Measurements from ENCODE around the gene CBX3.
"Not testable (repeated sequence)": the region's sequence is repeated elsewhere in the genome, so short reads cannot be mapped to it uniquely, and the experiment has no call there.

The CBX3 gene

DNA sequence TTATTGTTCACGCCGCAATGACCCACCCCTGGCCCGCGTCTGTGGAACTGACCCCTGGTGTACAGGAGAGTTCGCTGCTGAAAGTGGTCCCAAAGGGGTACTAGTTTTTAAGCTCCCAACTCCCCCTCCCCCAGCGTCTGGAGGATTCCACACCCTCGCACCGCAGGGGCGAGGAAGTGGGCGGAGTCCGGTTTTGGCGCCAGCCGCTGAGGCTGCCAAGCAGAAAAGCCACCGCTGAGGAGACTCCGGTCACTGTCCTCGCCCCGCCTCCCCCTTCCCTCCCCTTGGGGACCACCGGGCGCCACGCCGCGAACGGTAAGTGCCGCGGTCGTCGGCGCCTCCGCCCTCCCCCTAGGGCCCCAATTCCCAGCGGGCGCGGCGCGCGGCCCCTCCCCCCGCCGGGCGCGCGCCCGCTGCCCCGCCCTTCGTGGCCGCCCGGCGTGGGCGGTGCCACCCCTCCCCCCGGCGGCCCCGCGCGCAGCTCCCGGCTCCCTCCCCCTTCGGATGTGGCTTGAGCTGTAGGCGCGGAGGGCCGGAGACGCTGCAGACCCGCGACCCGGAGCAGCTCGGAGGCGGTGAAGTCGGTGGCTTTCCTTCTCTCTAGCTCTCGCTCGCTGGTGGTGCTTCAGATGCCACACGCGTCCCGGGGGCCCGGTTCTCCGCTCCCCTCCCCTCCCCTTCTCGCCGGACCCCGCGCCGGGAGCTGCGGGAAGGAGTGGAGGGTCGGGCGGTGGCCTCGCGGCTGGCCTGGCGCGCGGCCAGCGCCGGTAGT is at the start of gene CBX3:
Gene CBX3, plus strand, starts transcription at position 499 of the 772 bp plus-strand sequence. CDS start 1,254 bp downstream, outside the sequence.
- DNase-seq, result peak; percentile 86 to 96 (median 89)

DNA sequence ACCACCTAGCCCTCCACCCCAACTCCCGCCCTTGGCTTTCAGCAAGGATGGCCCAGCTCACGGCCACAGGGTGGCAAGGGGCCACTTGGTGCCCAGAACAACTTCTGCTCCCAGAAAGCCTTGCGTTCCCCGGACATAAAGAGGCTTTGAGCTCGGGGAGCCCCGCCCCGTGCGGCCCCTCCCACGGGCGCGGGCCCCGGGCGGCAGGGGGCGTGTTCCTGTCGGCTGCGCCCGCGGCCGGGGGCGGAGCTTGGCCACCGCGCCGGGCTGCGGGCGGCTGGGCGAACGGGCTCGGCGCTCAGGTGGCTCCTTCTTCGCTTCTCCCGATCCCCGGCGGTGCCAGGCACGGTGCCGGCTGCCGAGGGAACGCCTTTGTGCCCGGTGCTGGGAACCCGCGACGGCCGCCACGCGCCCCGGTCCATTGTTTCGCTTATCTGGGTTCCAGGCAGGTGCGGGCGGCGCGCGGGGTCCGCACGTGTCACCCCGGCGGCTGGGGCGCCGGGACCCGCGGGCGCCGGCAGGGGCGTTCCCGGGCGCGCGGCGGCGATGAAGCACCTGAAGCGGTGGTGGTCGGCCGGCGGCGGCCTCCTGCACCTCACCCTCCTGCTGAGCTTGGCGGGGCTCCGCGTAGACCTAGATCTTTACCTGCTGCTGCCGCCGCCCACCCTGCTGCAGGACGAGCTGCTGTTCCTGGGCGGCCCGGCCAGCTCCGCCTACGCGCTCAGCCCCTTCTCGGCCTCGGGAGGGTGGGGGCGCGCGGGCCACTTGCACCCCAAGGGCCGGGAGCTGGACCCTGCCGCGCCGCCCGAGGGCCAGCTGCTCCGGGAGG is 49.4 kb upstream of the CBX3 start, which contains the start of gene NFE2L3:
Gene NFE2L3, plus strand, starts transcription at position 246 of the 829 bp plus-strand sequence. Its CDS starts 301 bp downstream, at position 547.
- DNase-seq, result peak; percentile 92 to 98 (median 94)

DNA sequence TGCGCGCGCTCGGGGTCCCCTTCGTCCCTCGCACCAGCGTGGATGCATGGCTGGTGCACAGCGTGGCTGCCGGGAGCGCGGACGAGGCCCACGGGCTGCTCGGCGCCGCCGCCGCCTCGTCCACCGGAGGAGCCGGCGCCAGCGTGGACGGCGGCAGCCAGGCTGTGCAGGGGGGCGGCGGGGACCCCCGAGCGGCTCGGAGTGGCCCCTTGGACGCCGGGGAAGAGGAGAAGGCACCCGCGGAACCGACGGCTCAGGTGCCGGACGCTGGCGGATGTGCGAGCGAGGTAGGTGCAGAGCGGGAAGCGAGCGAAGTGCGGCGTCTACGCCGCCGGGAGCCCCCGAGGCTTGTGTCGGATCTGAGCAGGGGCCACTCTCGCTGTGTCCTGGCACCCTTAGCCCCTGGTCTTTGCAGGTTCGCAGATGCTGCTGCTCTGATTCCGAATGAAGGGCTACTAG is 48.7 kb upstream of the CBX3 start:
- peak in 2 of 3 donors; percentile 10 to 43 for DNase-seq

DNA sequence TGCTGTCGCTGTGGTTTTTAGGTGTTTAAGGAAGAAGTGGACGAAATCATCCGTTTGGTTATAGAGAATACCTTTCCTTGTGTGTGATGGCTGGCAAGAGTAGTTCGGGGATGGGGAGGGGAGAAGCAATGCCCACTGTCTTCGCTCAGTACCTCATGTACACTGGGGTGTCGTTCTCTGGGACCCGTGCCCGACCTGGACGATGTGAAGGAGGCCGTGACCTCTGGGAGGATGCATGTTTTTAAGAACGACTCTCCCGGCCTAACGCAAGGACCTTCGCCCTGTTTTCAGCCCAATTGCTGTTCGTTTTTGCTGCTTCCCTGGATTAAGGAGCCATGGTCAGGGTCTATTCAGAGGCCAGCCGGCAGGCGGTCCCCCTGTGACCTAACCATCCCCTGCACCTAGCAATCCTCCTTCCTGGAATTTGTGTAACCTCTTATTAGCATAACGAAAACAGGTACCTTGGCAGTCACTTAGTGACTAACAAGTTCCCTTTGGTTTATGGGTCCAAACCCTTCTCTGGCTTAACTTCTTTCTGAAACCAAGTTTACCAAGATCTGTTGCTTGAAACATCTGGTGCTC is 48.2 kb upstream of the CBX3 start:
- DNase-seq, result peak in 2 of 3 donors; percentile 11 to 25

DNA sequence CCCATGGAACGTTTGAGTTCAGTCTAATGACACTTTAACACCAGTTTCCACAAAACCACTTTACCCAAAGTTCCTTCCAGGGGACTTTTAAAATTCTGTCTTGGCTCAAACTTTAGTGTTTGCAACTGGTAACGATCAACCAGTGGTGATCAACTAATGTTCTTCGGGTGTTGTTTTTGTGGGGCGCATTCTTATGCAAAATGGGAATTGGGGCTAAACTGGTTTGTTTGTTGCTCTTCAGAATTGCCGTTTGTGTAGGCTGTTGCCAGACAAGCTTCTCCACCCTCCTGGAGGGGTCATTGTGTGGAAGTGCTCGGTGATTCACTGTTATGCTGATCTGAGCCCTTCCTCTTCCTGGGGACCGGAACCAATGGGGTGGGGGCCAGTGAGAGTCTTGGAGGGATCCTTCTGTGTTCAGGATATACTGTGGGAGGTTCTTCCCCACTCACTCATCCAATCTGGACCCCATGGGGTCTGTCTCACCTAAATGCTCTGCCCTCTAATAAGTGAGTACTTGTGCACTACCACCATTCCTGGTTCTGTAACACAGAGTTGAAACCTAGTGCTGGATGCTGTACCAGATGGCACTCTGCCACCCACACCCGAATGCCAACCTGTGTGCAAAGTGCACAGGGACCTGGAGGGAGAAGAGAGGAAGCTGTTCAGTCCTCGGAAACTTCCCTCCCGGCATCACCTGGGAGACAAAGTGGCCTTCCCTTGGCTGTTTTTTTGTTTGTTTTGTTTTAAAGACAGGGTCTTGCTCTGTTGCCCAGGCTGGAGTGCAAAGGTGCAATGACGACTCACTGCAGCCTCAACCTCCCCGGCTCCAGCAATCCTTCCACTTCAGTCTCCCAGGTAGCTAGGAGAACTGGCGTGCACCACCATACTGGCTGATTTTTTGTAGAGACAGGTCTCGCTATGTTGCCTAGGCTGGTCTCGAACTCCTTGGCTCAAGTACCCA is 47.4 kb upstream of the CBX3 start:
- DNase-seq, result peak; percentile 82 to 88 (median 84)

DNA sequence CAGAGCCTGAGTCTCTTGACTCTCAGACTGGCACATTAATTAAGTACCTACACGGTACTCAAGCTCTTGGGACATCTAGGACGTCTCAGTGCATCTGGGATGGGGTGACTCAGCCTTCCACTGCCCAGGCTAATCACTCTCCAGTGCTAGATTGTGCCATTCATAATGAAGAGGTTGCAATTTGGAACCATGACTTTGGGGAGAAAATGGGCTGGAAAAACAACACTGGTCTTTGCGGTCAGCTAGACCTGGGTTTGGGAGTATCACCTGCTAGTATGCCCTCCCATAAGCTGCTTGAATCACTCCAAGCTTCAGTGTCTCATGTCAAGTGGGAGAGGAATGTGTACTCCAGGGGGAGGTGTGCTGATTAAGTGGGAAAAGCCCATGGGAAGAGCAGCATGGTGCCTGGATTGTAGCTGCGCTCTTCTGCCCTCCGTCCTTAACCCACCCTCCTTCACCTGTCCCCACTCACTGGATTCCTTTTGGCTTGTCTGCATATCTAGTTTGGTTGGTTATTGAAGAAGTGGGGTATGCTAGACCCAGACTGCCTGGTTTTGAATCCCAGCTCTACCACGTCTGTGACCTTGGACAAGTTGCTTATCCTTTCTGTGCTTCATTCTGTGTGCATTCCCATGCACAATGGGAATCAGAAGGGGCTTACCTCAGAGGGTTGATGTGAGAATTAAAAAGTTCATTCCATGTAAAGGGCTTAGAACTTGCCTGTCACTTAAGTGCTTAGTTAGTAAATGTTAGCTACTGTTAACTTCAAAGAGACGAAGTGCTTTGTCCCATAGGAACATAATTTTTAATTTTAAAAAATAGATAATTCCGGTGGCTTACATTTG is 45.8 kb upstream of the CBX3 start:
- peak; percentile 72 to 78 (median 76) for DNase-seq

DNA sequence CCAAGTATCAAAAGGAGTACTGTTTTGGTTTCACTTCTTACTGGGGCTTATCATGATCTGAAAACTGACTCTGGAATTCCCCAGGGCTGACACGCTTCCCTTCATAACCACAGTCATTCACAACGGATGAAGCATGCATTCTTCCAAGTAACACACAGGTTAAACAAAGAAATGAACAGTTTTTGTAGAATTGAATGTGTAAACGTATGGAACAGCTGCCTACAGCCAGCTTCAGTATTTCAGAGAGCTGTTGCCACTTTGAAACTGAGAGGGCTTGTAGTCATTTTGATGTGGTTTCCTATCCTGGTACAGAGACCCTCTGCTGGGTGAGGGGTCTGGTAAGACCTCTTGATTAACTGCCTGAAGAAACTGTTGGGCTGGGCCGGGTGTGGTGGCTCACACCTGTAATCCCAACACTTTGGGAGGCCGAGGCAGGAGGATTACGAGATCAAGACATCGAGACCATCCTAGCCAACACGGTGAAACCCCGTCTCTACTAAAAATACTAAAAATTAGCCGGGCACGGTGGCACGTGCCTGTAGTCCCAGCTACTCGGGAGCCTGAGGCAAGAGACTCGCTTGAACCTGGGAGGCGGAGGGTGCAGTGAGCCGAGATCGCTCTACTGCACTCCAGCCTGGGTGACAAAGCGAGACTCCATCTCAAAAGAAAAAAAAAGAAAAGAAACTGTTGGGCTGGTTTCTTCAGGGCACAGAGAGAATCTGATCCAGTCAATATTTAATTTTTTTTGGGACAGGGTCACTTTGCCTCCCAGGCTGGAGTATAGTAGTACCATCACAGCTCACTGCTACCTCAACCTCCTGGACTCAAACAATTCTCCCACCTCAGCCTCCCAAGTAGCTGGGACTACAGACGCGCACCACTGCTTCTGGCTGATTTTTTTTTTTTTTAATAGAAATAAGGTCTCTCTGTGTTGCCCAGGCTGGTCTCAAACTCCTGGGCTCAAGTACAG is 44.8 kb upstream of the CBX3 start:
- DNase-seq, result peak; percentile 88 to 96 (median 95)

DNA sequence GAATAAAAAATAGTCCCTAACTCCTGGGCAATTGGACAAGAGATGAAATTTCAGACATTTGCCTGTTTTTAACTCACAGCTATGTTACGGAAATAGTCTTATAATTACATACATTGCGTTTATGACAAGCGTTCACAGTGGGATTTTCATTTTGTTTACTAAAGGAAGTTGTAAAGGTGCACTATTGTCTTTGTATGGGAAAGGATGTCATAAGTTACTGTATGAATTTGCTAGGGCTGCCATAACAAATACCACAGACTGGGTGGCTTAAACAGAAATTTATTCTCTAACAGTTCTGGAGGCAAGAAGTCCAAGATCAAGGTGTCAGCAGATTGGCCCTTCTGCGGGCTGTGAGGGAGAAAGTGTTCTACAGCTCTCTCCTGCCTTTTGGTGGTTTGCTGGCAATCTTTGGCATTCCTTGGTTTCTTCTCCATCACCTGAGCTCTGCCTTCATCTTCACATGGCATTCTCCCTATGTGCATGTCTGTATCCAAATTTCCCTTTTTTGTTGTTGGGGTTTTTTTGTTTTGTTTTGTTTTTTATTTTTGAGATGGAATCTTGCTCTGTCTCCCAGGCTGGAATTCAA is 43.9 kb upstream of the CBX3 start:
- DNase-seq, result no peak

DNA sequence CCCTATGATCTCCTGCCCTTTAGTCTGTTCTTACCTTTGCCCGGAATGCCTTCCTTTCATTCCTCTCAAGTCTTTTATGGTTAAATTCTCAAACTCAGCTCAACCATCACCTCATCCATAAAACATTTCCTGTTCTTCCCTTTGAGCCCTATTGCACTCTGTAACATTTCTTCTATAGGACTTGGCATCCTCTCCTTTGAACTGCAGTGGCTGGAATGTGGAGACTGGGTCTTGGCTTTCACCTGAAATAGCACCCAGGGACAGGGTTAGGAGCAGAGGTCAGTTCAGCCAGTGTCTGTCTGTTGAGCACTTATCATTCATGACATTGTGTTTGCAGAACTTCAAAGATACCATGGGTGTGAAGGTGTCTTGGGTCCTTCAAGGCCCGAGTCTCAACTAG is 42.3 kb upstream of the CBX3 start:
- DNase-seq, result no peak

DNA sequence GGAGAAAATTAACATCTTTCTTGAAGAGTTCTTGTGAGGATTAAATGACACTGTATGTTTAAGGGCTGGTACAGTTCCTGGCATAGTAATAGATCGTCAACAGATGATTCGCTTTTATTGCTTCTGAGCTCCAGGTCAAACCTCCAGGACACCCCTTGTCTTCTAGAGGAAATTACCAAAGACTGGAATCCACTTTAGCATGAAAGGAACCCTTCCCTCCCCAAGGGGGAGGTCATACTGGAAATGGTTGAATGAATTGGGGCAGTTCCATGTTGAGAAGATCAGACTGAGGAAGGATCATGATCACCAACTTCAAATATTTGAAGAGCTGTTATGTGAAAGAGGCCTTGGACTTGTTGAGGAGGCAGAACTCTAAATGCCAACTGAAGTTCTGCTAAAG is 40.6 kb upstream of the CBX3 start:
- peak; percentile 31 to 73 (median 45) for DNase-seq

DNA sequence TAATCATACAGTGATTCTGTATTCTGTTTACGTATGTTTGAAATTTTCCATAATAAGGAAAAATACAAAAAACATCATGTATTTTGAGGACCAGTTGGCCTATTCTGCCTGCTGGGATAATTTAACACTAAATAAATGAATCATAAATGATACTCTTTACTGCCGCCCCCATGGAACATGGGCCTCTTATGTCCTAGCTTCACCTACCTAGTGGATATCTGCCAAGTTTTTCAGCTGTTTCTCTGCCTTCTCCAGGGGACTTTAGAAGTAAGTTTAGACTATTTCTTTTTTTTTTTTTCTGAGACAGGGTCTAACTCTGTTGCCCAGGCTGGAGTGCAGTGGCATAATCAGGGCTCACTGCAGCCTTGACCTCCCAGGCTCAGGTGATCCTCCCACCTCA is 39.1 kb upstream of the CBX3 start:
- DNase-seq, result no peak

DNA sequence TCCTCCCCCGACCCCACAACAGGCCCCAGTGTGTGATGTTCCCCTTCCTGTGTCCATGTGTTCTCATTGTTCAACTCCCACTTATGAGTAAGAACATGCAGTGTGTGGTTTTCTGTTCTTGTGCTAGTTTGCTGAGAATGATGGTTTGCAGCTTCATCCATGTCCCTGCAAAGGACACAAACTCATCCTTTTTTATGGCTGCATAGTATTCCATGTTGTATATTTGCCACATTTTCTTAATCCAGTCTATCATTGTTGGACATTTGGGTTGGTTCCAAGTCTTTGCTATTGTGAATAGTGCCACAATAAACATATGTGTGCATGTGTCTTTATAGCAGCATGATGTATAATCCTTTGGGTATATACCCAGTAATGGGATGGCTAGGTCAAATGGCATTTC is 37.7 kb upstream of the CBX3 start:
- DNase-seq, result not testable (repeated sequence)

DNA sequence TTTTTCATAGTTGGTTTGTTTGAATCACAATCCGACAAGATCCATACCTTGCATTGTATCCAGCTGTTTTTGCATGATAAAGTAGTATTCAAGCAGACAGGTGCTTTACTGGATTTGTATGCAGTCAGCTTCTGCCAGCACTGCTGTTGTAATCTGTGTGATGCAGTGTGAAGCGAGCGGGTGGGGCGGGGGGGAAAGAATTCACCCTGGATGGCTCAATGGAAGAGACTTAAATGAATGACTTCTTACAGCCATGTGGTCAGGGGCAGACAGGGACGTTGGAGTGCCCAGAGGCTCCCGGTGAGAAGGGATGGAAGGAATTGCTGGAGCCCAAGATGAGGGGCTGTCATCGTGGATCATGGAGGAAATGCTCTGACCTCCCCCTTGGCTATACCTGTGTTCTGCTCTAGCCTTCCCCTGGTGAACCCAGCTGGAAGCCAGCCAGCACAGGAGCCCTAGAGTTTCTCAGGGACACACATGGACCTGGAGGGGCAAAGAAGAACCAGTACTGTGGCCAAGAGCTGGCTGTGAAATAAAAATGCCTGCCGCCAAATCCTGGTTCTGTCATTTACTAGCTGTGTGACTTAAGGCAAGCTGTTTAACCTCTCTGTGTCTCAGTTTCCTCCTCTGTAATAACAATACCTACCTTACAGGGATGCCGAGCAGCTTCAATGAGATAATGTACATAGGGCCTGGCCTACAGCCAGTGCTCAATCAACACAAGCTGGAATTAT is 35.4 kb upstream of the CBX3 start:
- no peak for DNase-seq

DNA sequence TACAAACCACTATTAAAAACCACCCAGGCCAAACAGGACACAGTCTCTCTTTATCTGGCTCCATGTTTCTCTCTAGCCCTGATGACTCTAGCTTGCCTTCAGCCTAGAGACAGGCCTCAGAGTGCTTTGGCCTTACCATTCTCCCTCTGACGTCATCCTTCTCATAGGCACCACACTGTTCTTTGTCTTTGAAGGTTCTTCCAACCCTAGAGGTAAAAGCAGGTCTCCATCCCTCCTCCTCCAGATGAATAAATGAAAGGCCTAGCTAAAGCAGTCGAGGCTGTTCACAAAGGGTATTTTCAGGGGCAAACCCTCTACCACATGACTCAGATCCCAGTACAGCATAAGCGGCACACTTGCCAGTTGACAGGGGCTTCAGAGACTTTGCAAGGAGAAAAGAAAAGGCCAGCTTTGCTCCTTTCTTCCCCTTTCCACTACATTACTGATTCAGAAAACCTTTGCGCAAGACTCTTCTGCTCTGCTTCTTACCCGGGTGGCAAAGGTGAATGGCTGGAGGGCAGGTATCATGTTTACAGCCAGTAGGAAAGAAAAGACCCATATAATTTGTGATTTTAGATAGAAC is 34.8 kb upstream of the CBX3 start:
- DNase-seq, result peak; percentile 40 to 66 (median 55)

DNA sequence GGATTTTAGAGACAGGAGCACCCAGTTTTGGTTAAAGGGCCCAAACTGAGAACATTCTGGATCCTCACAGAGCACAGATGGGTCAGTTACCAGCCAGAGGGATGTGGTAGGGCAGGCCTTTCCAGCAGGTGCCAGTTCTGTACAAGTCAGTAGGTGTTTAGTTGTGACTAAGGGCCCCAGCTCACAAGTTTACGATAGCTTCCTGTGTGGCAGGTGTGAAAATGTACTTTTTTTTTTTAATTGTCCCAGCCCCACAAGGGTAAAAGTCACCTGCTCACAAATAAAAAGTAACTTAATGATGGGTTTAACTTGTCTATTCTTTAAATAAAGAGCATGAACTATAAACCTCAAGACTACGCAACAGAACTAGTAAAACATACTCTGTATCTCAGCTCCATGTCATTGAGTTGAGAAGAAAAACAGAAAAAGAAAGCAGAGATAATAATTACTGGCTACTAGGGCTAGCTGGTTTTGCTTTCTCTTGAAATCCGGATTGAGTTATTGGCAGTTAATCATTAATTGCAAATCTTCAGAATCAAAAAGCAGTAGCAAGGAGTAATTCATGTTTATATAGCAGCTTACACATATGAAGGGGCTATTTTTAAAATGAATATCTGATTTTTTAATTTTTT is 34.1 kb upstream of the CBX3 start:
- DNase-seq, result no peak

DNA sequence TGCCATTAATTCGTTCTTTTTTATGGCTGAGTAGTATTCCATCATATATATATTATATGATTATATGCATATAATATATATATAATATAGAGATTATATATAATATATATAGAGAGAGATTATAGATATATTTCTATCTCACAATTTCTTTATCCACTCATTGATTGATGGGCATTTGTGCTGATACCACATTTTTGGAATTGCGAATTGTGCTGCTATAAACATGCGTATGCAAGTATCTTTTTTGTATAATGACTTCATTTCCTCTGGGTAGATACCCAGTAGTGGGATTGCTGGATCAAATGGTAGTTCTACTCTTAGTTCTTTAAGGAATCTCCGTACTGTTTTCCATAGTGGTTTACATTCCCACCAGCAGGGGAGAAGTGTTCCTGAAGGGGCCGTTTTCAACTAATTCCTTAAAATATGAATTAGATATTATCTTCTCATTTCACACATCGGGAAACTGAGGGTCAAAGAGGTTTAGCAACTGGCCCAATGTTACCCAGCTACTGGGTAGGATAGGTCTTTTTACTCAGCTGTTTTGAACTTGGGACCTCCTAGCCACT is 33.0 kb upstream of the CBX3 start:
- DNase-seq, result no peak

DNA sequence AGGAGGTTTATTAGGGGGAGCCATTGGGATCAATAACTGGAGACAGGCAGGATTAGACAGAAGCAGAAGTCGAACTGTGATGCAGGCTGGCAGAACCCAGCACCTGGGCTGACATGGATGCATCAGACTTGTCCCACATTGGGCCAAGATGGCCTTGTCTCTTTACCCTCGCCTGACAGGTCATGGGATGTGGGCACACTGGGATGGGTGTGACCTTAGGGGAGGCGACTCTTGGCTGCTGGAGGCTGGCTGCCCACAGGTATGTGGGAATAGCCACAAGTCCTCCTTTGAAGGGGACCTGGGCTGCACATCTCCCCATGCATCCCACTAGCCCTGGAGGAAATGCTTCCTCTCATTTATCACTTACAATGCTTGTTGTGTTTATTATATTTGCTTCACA is 32.3 kb upstream of the CBX3 start:
- DNase-seq, result no peak

DNA sequence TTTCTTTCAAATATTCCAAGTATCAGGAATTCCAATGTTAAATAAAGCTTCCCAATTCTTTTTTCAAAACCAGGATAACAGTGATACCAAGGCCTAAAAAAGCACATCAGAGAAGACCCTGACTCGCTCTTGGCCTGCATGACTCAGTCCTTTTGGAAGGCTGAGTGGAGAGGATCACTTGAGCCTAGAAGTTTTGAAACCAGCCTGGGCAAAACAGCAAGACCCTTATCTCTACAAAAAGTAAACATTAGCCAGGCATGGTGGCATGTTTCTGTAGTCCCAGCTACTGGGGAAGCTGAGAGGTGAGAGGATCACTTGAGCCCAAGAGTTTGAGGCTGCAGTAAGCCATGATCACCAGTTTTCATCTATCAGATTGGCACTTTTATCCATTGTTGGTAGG is 30.9 kb upstream of the CBX3 start:
- DNase-seq, result no peak

All from suppressor macrophage treated with lipopolysaccharide for 1 hour (primary cell).